Measurements from ENCODE around the gene IL1RAP.

DNA sequence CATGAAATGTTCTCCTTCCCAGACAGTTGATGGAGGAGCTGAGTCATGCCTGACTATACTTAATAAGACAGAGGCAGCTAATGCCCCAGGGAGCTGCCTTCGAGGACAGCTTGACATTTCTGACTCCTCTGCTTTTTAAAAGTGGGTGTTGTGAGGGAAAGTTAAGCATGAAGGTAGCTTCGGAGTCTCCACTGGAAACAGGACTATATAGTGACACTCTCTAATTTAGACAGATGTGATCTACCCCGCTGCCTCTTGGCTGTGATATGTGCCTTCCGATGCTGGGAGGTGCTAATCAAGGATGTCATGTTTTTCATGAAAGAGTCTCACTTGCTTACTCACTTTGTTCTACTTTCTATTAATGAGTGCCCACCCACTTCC is 72.7 kb downstream of the IL1RAP start:
- TF ChIP-seq, protein P1, sequence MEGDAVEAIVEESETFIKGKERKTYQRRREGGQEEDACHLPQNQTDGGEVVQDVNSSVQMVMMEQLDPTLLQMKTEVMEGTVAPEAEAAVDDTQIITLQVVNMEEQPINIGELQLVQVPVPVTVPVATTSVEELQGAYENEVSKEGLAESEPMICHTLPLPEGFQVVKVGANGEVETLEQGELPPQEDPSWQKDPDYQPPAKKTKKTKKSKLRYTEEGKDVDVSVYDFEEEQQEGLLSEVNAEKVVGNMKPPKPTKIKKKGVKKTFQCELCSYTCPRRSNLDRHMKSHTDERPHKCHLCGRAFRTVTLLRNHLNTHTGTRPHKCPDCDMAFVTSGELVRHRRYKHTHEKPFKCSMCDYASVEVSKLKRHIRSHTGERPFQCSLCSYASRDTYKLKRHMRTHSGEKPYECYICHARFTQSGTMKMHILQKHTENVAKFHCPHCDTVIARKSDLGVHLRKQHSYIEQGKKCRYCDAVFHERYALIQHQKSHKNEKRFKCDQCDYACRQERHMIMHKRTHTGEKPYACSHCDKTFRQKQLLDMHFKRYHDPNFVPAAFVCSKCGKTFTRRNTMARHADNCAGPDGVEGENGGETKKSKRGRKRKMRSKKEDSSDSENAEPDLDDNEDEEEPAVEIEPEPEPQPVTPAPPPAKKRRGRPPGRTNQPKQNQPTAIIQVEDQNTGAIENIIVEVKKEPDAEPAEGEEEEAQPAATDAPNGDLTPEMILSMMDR (conservative IDR thresholded peaks at IDR 0.05; ENCODE audit: low read depth in 2 of 2): no peak
- TF ChIP-seq ZNF462 (CRISPR knock-in tag; IDR thresholded peaks at IDR 0.05): no peak
- no peak for TF ChIP-seq EZH2 (IDR thresholded peaks at IDR 0.05; ENCODE audit: low read depth, unreplicated experiment)
- TF ChIP-seq CREB1 (CRISPR knock-in tag; IDR thresholded peaks at IDR 0.05; ENCODE audit: low read depth): no peak
- no peak for TF ChIP-seq EZH2phosphoT487 (IDR thresholded peaks at IDR 0.05; ENCODE audit: unreplicated experiment)
- TF ChIP-seq POLR2AphosphoS5 (IDR thresholded peaks at IDR 0.05; ENCODE audit: low read depth): no peak
- TF ChIP-seq STAT1 (IDR thresholded peaks at IDR 0.05; ENCODE audit: unreplicated experiment): no peak
- TF ChIP-seq, protein P2, sequence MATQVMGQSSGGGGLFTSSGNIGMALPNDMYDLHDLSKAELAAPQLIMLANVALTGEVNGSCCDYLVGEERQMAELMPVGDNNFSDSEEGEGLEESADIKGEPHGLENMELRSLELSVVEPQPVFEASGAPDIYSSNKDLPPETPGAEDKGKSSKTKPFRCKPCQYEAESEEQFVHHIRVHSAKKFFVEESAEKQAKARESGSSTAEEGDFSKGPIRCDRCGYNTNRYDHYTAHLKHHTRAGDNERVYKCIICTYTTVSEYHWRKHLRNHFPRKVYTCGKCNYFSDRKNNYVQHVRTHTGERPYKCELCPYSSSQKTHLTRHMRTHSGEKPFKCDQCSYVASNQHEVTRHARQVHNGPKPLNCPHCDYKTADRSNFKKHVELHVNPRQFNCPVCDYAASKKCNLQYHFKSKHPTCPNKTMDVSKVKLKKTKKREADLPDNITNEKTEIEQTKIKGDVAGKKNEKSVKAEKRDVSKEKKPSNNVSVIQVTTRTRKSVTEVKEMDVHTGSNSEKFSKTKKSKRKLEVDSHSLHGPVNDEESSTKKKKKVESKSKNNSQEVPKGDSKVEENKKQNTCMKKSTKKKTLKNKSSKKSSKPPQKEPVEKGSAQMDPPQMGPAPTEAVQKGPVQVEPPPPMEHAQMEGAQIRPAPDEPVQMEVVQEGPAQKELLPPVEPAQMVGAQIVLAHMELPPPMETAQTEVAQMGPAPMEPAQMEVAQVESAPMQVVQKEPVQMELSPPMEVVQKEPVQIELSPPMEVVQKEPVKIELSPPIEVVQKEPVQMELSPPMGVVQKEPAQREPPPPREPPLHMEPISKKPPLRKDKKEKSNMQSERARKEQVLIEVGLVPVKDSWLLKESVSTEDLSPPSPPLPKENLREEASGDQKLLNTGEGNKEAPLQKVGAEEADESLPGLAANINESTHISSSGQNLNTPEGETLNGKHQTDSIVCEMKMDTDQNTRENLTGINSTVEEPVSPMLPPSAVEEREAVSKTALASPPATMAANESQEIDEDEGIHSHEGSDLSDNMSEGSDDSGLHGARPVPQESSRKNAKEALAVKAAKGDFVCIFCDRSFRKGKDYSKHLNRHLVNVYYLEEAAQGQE (IDR thresholded peaks at IDR 0.05; ENCODE audit: unreplicated experiment): no peak
- no peak for TF ChIP-seq ETS1 (IDR thresholded peaks at IDR 0.05)
- no peak for TF ChIP-seq JUNB (IDR thresholded peaks at IDR 0.05; ENCODE audit: unreplicated experiment)
- no peak for TF ChIP-seq ZNF114 (CRISPR knock-in tag; IDR thresholded peaks at IDR 0.05)
- no peak for TF ChIP-seq NANOG (IDR thresholded peaks at IDR 0.05; ENCODE audit: borderline replicate concordance)
- TF ChIP-seq ZNF331 (CRISPR knock-in tag; IDR thresholded peaks at IDR 0.05; ENCODE audit: low read depth): no peak
